K562 (cell line): ENCODE data around the gene PPP1R12C. TPM values are rescaled to one million over a fixed set of nuclear protein-coding genes. Genes with fewer than 3 reads are reported as not detected.
A peak's percentile ranks its signal among the peaks of the same experiment; 100 is the strongest.

Experiments used
- RBBP5 ChIP-seq: fragments of 200-600 bp; sonication (generic); IDR thresholded peaks from 2 replicates; pipeline ENCODE4 v1.6.1; 2012; ENCODE audit warnings: borderline replicate concordance, mild to moderate bottlenecking, low read length, control low read depth, inconsistent platforms; ENCODE audit not compliant: insufficient read depth, poor library complexity, severe bottlenecking
- SMARCC2 ChIP-seq: fragments of 450-650 bp; IDR thresholded peaks from 2 replicates; pipeline ENCODE4 v1.6.1; 2017; ENCODE audit warnings: antibody characterized with exemption, moderate library complexity, mild to moderate bottlenecking, low read depth
- ZNF407 ChIP-seq: fragments of 450-650 bp; IDR thresholded peaks from 2 replicates; pipeline ENCODE4 v1.6.1; 2016; ENCODE audit warnings: low read depth
- polyA plus RNA-seq, 8 experiments: library from polyadenylated mRNA; depleted of rRNA in 4 of 8; stranded (reverse) in 5 of 8; unstranded in 3 of 8; fragments of >200 nt; fragmentation: Nextera tagmentation in 2 of 8; fragmentation: Illumina TruSeq in 1 of 8; extraction: Ambion mirVana in 2 of 8; extraction: Trizol in 1 of 8; gene quantifications; 2 replicates each; pipeline versions ENCODE4 v1.2.1 to v1.2.3, GENCODE V29; 2011 to 2014; ENCODE audit warnings: inconsistent platforms in 1 of 8, missing spikeins in 1 of 8
- total RNA-seq, 7 experiments: library from RNA; depleted of rRNA in 6 of 7; stranded (reverse); fragments of >200 nt in 6 of 7; fragmentation: Illumina TruSeq in 2 of 7; extraction: Trizol in 2 of 7; gene quantifications; 2 replicates each; pipeline versions ENCODE4 v1.2.1 to v1.2.3, GENCODE V29; 2011 to 2021; ENCODE audit warnings: low replicate concordance in 1 of 7

PPP1R12C gene
- total and polyA plus RNA-seq, 9 of the 15 experiments (the other 6 are each of a cell fraction or from before 2014, with no cell fraction given): 1.8 to 136 (median 33.7) TPM

- TF ChIP-seq ZNF407: no peak
- 0 out of 2 replicates have a peak, but pooled peaks have one; percentile 23 for TF ChIP-seq SMARCC2
- TF ChIP-seq RBBP5: peak; percentile 48
These were observed 36.3 kb downstream of the PPP1R12C start (continued) for GRCh38 chr19:55080968-55081769.
